Kidney capillary endothelial cell (primary cell): Measurements from ENCODE around the gene PNPLA3.

Source experiments
- DNase-seq: peaks from one replicate; pipeline ENCODE4 v3.0.0-alpha.2; 2018; ENCODE audit warnings: low spot score

Gene PNPLA3

DNA sequence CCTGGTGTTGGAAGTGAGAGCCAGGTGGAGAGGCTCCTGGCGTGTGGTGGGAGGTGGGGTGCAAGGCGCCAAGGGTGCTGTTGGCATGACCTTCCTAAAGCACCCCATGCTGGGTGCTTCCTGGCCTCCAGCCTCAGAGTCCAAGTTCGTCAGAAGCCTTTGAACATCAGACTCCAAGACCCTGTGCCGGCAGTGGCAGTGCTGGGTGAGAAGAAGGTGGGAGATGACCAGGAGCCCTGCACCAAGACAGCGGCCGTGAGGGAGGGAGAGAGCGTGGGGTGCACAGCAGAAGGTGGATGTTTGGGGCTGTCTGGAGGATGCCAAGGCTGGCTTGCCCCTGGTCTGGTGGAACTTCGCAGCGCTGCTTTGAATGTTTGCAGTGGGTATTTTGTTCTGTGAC, 70.8 kb downstream of the PNPLA3 start:
- DNase-seq = no peak

DNA sequence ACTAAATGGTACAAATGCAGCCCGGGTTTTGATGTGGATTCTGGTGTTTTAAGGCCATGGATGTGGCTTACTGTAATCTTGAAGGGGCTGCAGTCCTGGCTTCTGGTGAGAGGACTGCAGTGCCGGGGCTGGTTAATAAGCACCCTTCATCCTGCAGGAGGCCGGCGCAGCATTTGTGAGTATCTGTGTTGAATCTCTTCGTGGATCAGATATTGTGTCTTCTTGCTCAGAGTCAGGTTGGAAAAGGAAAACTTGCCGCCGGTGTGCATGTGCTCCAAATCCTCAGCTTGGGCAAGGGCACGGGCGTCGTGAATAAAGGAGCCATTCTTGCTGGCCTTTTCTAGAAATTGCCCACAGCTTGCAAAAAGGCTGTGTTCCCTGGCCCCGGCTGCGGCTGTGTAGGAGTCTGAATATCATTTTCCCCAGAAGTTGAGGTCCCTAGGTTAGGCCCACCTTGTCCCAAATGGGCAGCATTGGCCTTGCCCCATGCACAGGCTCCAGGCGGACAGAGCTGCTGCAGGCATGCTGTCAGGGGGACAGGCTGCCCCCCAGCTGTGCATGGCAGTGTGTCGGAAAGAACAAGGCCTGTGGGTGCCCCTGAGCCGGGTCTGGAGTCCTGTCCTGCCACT, 71.6 kb downstream of the PNPLA3 start:
- DNase-seq = no peak

DNA sequence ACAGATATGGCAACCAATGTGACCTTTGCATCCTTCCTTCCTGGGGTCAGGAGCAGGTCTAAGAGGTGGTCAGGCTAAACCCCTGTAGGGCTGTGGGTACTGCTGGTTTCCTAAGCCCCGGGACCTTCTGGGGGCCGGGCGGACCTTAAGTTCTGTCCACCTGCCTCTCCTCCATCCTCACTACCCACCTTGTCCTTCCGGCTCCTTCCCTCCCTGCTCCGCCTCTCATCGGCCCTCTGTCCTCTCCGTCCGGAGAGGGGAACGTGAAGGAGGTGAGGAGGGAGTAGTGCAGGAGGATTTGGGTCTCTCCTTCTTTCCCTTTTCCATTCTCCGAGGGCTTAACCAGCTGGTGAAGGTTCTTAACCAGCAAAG, 72.2 kb downstream of the PNPLA3 start:
- no peak for DNase-seq

DNA sequence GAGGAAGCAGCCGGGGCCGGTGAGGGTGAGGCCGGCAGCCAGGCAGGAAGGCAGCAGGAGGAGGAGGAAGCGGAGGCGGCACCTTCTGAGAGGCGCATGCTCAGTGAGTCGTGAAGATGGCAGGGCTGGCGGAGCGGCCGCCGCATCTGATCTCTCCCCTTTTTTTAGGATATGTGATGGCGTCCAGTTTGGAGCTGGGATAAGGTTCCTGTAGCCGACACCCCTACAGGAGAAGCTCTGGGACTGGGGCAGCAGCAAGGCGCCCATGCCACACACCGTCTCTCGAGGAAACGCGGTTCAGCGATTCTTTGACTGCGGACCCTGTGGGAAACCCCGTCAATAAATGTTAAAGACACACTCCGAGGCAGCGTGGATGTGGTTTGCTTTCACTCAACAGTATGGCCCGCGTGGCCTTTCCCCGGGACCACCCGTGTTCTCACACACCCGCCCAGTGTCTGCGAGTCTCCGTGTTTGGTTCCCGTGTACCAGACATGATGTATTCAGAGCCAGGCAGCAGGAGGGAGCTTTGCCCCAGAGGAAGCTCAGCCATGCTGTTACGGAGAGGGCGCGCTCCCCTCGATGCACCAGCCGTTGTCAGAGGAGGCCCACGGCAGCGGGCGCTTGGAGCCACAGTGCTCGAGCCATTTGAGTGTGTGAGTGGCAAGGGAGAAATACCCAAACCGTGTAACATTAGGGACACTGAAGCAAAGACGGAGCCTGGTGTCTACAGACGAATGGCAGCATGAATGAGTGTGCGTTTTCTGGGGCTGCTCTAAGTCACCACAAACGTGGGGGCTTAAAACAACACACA, 72.8 kb downstream of the PNPLA3 start:
- peak; percentile 59 for DNase-seq

DNA sequence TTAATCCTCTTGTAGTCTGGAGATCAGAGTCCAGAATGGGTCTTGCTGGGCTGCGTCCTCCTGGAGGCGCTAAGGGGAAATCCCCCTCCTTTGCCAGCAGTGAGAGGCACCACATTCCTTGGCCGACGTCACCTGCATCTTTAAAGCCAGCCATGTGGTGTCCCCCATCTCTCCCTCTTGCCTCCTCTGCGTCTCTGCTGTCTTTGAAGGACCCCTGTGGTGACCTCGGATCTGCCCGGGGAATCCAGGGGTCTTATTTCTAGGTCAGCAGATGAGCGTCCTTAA, 73.3 kb downstream of the PNPLA3 start:
- DNase-seq = no peak
